Retina (tissue), 1 donor: Measurements from ENCODE around the gene ALLC.
"Not testable (repeated sequence)": the region's sequence is repeated elsewhere in the genome, so short reads cannot be mapped to it uniquely, and the experiment has no call there.

ENCODE experiments used
- DNase-seq: peaks from one replicate; pipeline ENCODE4 v3.0.0-alpha.2; 2016

The ALLC gene

DNA sequence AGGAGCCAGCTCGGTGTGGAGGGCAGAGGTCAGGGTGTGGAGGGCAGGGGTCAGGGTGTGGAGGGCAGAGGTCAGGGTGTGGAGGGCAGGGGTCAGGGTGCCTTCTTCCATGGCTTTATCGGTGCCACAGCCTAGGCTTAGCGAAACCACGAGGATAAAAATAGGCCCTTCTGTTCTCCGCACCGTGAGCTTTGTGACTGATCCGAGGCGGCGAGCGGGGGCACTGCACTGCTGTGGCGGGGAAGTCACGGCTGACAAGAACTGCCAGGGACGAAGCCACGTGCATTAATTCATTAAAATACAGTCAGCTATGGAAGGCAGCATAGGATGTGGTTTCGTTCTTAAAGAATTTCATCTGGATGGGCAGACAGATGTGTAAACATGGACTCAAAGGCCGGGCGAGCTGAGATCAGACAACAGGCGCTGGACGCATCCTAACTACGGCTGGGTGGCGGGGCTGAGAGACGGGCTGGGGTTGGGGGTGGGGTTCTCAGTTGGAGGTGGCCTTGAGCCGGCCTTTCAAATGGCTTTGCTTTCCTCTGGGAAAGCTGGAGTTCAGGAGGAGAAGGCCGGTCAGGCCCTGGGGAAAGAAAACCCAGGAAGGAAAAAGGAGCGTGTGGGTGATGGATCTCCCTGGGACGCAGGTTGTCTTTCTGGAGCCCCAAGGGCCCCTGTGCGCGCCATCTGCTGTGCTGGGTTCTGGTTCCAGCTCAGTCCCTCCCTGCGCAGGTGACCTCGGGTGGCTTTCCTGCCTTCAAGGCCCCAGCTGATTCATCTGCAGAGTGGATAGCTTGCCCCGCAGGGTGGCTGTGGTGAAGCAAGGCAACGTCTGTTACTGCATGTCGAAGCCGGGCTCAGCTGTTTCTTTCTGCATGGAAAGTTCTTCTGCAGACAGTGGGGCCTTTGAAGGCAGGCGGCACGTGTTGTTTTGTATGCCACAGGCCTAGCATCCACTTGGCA, 958 bp upstream of the ALLC start:
- peak; percentile 67 for DNase-seq

DNA sequence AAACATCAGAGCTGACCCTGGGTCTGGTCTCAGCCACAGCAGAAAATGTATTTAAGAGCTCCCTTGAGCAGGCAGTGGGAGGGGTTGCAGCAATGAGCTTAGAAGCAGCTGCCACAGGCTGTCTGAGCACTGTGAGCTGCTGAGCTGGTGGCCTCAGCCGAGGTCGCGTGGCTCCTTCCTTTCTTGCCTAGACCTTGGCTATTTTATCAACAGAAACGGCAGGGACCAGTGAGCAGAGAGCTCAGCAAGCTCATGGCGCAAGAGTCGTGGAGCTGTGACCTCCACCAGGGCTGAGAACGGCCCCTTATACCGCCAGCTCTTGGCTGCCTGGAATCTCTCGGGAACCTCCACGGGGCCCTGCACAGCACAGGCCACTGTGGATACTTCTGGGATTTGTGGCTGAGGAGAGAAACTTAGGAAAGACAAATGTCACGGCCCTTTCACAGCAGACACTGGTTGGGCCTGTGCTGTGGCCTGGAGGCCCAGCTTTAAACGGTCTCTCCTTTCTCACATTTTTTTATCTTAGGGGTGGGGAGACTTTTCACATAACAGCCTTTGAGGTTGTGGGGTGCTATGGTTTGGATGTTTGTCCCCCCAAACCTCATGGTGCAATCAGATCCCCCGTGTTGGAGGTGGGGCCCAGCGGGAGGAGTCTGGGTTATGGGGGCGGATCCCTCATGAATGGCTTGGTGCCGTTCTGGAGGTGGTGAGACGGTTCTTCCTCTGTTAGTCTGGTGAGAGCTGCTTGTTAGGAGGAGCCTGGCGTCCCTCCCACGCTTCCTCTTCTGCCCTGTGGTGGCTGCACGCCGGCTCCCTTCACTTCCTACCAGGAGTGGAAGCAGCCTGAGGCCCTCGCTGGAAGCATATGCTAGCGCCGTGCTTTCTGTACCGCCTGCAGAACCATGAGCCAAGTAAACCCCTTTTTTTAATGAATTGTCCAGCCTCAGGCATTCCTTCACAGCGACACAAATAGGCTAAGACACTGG, 1.7 kb downstream of the ALLC start:
- peak; percentile 68 for DNase-seq

DNA sequence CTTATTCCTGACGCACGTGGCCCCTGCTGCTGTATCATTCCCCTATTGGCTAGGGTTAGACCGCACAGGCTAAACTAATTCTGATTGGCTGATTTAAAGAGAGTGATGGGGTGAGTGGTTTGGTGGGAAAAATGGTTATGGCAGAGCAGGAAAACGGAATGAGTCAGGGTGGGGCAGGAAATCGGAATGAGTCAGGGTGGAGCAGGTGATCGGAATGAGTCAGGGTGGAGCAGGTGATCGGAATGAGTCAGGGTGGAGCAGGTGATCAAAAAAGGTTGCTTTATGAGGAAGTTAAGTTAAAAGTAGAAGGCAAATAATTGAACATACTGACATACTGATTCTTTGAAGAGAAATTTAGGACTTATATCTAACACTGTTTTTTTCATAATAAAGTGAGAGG, 2.6 kb downstream of the ALLC start:
- not testable (repeated sequence) for DNase-seq

DNA sequence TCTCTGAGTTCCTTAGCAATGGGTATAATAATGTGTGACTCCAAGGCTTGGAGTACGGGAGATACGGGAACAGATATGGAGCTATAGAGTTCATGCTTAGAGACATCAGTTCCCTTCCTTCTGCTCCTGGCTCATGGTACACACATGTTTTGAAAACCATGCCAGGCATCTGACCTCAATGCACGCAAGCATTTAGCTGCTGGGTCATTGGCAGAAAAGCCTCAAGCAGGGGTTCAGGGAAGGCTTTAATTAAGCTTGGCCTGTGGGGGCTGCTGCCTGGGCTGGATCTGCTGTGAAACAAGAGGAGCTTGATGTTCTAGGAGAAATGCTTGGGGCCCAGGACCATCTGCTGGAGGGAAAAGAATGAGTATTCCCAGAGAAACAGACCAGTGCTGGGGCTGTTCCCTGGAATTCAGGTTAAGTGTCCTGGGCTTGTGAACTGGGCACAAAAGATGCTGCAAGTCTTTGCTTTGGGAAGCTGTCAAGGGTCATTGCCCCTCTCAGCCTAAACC, 3.2 kb downstream of the ALLC start:
- DNase-seq = peak; percentile 19

DNA sequence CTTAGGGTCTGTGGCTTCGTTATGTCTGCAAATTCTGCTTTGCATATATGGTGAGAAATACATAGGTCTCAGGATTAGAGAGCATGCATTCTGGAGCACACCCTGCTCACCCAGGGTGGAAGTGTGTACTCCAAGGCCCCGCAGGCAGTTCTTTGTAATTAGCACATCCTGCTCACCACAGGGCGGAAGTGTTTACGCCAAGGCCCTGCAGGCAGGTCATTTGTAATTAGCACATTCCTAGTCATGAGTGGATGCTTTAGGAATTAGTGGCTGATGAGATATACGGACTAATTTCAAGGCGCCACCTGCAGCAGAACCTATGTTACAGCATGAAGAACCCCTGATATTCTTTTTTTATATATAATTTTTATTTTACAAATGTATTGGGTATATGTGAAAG, 4.2 kb downstream of the ALLC start:
- no peak for DNase-seq

DNA sequence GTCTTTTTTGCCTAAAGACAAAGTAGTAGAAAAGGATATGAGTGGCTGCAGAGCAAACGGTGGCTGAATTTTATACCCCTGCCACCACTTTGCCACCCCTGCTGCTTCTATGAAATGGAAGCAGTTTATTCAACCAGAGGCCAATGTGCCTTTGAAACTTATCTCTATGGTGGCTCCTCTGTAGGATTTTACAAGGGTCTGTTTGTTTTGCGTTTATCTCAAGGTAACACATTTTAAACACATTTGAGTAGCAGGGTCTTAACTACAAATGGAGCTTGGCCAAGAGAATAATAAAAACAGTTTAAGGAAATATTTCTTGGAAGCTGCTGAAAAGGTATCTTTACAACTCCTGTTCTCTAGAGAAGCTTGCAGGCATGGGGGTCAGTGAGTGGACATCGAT, 6.1 kb downstream of the ALLC start:
- no peak for DNase-seq

DNA sequence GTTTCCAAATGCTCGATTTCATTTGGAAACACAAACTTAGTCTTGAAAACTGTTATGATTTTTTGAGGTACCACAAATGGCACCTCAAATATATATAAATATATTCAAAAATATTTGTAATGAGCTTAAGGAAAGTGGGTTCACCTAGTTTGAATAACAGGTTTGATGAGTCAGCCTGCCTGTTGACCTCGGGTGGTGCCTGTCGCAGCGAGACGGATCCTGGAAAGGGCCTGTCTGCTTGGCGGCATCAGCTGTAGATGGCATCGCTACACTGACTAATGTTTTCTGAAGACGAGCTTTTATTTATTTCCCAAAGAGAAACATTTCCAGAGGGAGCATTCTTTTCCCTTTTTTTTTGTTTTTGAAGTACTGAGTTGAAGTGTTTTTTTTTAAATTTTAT, 6.9 kb downstream of the ALLC start:
- DNase-seq = no peak

DNA sequence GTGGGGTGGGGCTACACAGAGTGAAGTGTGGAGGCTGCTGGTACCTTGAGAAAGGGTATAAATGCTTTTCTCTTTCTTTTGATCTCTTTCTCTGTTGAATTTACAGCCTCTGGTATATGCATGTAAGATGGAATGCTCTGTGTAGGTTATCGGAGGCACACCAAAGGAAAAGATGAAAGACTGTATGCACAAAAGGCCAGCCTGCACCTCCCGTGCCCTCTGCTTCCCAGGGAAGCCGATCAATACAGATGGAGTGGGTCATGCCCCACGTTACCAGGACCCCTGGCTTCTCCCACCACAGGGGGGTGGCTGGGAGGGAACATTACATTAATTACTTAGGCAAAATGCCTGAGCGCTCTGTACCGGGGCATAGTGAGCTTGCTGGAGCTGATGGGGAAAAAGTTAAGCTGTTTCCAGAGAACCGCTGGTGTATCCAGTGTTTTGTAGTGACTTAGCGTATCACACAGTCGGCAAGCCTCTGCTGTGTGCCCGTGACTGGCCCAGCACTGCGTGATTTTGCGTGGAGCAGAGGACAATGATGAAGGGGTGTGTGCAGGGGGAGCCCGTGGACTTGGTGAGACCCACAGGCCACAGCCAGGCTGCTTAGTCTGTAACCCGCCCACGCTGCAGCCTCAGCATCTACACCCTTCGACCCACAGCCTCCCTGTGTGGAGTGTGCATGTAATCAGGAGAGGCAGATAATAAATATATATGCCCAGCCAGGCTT, 8.0 kb downstream of the ALLC start:
- DNase-seq = no peak

DNA sequence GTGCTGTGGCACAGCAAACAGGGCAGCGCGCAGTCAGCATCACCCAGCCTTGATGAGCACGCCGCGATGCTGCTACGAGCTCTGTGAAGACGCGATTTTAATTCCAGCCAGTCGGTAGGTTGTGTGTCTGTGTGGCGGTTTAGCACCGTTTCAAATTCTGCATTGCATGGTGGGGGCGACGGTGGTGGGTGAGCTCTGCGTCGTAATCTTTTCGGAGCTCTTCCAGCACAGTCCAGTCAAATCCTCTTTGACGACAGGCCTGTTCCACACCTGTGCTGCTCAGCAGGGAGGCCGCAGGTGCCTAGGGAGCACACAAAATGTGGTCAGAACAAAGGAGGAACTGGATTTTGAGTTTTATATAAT, 8.6 kb downstream of the ALLC start:
- DNase-seq = no peak

DNA sequence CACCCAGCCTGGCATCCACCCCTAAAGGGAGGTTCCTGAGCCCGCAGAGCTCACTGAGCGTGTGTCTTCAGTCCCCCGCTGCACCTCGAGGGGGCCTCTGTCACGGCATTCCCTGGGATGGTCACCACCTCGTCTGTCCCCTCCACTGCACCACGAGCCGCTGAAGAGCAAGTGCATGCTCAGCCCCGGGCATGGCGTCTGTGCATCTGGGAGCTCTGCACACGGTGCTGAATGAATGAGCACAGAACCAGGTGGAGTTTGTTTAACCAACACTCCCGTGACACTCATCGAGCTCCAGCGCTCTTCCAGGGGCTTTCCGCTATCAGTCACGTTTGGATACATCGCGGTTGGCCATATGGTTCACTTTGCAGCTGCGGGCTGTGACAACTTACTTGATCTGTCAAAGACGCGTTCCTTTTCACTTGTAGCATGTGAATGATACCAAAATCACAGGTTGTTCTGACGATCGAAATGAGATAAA, 9.2 kb downstream of the ALLC start:
- DNase-seq = no peak

DNA sequence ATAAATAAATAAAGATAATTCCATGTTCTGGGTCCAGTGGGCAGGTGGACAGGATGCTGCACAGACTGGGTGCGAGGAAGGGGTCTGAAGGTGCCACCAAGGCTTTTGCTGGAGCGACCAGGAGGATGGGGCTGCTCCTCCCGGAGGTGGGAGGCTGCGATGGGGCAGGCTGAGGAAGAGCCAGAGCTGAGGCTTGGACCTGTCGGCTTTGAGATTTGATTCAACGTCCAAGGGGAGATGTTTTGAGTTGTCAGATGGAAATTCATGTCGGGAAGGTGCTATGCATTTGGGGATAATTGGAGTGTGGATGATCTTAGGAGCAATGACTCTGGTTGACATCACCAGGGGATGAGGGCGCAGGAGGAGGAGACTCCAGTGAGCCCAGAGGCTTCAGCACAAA, 11.7 kb downstream of the ALLC start:
- DNase-seq = no peak

DNA sequence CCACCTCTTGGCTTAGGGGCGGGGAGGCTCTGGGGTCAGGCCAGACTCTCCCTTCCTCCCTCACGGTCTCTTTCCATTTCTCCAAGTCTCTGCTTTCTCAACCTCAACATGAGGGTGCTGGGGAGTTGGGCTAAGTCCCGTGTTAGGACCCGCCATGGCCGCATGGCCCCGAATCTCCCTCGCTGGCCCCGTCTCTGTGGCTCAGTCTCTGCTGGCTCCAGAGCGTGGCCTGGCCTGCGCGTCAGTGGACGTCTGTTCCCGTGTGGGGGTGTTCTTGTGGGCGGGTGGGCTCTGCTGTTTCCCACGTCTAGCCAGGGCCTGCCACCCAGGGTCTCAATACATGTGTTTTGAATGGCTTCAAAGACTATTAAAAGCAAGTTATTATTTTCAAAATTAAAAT, 12.4 kb downstream of the ALLC start:
- DNase-seq = no peak

DNA sequence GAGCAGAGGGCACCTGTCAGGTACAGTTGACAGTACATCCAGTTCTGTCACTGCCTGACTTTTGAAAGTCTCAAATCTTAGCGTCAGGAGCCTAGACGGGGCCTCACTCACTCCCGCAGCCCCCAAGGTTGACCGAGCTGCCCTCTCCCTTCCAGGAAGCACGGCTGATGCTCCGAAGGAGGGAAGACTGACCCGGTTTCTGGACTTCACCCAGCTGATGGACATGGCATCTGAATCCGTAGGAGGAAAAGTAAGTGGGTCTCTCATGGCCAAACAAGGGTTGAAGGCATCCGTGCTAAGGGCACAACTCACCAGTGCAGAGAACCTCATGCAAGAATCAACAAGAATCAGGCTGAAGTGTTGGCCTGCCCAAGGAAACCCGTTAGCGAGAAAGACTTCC, 12.9 kb downstream of the ALLC start:
- DNase-seq = no peak

DNA sequence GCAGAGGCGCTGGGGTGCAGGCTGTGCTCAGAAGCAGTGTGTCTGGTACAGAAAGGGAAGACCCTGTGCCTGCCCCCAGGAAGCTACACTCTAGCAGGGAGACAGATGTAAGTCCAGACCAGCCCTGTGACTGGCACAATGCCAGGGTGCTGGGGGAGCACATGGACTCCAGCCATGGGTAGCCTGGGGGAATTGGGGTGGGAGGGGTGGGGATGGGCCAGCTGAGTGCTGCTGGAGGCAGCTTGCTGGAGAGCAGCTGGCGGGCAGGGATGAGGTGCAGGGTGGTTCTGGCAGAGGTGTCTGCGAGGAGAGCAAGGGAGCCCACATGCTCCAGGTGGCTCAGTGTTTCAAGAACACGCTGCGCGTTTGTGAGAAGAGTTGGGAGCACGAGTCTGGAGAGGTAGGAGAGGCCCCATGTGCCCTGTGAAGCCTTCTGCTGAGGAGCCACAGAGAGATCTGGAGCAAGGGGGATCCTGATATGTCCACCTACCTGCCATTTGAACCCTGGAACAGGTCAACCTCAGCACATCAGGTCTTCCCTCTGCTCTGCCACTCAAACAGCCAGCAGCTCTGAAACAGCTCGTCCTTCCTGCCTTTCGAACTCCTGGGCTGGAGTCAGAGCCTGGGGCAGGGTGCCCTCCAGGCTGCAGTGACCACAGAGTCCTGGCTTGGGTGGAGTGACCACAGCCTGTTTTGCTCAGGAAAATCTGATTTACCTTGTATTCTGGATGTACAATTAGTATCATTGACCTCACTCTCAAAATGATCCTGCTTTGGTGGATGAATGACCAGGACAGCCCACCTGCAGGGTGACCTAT, 15.1 kb downstream of the ALLC start:
- no peak for DNase-seq

DNA sequence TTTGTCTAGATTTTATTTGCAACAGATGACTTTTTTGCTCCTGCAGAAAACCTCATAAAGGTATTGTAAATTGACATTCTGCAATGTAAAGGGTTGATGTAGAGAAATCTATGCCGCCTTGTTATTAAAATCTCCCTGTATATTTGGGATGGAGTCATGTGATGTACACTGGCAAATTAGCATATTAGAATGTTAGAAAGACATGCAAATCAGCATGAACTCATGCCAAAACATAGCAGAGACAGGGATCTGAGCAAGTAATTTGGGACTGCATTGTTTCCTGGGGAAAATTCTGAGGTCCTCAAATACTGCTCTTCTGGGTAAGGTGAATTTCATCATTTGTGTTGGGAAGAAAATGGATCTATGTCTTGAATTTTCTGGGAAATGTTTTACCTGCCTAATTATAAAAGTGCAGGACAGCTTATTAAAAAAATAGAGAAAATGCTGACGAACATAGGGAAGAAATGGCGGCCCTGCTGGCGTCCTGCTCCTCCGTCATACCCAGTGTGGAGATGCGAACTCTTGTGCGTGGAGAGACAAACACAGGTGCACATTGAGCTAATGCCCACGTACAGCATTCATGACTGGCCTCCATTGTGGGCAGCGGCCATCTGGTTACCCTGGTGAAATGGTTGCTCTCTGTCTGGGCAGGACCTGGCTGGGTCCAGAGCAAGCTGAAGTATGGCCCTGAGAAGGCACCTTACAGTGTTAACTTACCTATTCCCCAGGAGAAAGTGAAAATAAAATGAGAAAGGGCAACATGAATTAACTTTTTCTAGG, 16.3 kb downstream of the ALLC start:
- no peak for DNase-seq

DNA sequence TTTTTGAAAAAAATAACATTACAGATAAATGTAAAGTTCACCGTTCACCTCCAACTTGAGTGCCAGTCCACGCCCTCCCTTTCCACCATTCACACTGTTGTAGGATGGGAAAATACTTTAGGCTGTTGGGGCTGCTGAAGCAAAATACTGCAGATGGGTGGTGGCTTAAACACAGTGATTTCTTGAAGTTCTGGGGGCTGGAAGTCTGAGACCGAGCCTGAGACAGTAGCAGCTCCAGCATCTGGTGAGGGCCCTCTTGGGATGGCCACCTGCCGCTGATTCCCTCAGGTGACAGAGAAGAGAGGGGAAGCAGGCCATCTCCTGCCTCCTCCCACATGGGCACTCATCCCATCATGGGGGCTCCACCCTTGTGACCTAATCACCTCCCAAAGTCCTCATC, 17.7 kb downstream of the ALLC start:
- no peak for DNase-seq

DNA sequence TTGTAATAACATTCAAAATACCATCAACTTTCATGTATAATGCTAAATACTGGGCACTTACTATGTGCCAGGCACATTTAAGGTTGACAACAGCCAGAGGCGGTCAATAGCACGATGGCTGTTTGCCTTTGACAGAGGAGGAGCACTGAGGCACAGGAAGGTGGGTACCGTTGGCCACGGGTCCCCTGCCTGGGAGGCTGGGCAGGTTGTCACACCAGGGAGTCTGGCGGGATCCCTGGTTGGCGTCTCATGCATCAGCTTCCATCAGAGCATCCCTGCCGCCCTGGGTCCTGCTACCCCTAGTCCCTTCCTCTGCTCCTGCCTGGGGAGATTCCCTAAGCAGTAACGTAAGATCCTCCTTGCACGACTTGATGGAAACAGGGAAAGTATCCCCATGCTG, 19.4 kb downstream of the ALLC start:
- DNase-seq = no peak

DNA sequence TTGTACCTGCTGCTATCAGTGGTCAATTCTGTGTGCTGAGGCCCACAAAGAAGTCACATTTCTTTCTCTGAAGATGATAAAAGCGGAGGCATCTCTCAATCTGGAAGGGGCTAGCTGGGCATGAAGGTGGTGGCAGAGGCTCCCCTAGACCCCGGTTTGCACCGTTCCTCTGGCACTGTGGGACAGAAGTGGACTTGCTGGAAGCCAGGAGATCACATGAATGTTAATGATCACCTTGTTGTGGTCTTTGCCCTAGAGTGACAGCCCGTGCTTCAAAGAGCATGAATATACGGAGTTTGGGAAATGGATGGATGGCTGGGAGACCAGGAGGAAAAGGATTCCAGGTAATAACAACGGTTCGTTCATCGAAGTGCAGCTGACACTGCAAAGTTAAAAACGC, 20.2 kb downstream of the ALLC start:
- DNase-seq = no peak

DNA sequence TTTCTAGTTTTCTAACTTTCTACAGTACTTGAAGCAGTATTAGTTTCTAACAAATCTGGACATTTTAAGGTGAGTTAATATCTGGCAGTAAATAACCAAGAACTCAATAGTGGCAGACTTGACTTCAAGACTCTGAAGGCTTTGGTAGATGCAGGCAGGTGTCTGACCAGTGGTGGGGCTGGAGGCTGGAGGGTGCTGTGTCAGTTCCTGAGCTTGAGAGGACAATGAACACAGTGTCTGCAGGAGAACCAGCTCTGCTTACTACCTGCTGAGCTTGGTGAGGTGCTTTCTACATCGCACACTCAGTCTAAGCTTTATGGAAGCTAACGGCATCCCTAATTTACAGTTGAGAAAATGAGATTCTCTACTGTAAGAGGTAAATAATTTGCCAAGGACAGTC, 21.2 kb downstream of the ALLC start:
- DNase-seq = no peak

DNA sequence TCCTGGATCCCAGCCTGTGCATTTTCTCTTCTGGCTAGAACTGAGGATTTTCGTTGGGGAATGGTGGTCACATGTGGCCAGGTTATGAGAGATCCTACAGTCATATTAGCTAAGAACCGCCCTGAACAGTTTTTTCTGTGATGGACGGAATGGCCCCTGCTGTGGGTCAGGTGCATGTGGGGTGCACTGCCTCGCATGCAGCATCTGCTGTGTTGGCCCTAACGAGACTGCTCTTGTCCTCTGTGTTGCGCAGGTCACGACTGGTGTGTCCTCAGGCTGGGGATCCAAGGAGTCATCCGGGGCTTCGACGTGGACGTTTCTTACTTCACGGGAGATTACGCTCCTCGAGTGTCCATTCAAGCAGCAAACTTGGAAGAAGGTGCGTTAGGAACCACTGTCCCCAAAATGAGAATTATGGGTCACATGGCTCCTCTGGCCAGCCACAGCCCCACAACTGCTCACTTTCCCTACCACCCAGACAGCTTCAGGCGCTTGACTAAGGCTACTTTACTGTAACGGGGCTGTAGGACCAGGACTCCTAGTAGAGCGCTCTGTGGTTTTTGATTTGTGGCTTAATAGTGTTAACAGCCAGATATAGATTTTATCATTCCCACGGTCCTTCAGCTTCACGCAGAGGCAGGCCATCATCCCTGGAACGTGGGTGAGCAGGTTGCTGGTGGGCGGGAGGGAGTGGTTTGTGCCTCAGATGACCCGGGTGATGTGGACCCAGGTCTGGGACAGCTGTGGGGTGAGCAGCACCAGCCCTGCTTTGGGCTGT, 21.8 kb downstream of the ALLC start:
- DNase-seq = no peak
